SJSA1 (cell line): ENCODE measurements around the gene HRH1. TPM values are rescaled to one million over a fixed set of nuclear protein-coding genes. Genes with fewer than 3 reads are reported as not detected.
"Not testable (repeated sequence)": the region's sequence is repeated elsewhere in the genome, so short reads cannot be mapped to it uniquely, and the experiment has no call there.

Experiments used
- DNase-seq, 2 experiments: peaks; one replicate each; pipeline ENCODE4 v3.0.0-alpha.2; 2015 to 2020; ENCODE audit warnings: low spot score in 2 of 2, low read depth in 1 of 2
- H3K27ac ChIP-seq: fragments of 250-450 bp; sonication (Bioruptor Pico); 2 replicates; pipeline ENCODE4 v1.5.1; 2020; ENCODE audit warnings: mild to moderate bottlenecking, moderate library complexity
- H3K27me3 ChIP-seq: fragments of 250-450 bp; sonication (Bioruptor Pico); replicated peaks from 2 replicates; pipeline ENCODE4 v1.5.1; 2020; ENCODE audit warnings: mild to moderate bottlenecking, moderate library complexity
- H3K36me3 ChIP-seq: fragments of 250-450 bp; sonication (Bioruptor Pico); 2 replicates; pipeline ENCODE4 v1.5.1; 2020; ENCODE audit warnings: mild to moderate bottlenecking
- H3K4me1 ChIP-seq: fragments of 250-450 bp; sonication (Bioruptor Pico); replicated peaks from 2 replicates; pipeline ENCODE4 v1.6.1; 2021; ENCODE audit warnings: mild to moderate bottlenecking
- H3K4me3 ChIP-seq: fragments of 250-450 bp; sonication (Bioruptor Pico); 2 replicates; pipeline ENCODE4 v1.5.1; 2020; ENCODE audit warnings: mild to moderate bottlenecking
- H3K9me3 ChIP-seq: fragments of 250-450 bp; sonication (Bioruptor Pico); replicated peaks from 2 replicates; pipeline ENCODE4 v1.5.1; 2020; ENCODE audit warnings: mild to moderate bottlenecking
- total RNA-seq: library from RNA; depleted of rRNA; stranded (reverse); fragments of >200 nt; shearing (Covaris generic); gene quantifications from 2 replicates; pipeline ENCODE4 v1.2.3, GENCODE V29; 2014

The HRH1 gene
- total RNA-seq, 1 experiment from 2014 or later: 21.9 TPM

DNA sequence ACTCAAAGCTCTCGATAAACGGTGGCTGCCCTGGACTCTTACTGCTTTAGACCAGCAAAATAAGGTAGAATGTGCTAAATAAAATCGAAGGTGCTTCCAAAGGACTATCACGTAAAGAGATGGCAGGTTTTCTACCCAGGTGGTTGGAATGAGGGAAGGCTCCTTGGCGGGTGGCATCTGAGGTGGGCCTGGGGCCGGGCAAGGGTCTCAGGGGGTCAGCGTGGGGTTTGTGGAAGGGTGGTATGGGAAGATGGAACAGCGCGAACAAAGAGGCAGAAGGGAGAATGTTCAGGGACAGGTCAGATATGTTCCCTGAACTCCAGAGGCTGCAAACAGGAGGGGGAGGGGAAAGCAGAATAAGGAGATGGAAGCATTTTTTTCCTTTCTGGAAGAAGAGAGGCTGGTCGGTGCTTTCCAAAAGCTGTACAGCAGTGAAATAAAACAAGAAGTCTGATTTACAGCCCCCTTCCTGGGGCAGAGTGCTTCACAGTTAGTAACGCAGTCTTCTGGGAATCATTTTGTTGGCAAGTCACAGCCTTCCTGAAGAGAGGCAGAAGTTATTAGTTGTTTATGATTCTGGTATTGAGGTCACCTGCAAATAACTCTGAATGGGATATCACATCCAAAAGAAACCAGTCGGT is 59.6 kb downstream of the HRH1 start:
- H3K4me3 ChIP-seq: no peak overlapping the region
- no peaks in the 10 kb centered on the region for H3K9me3 ChIP-seq
- peaks cover 26% of the 10 kb centered on the region for H3K4me1 ChIP-seq
- no peak for DNase-seq
- H3K27ac ChIP-seq: no peak overlapping the region
- H3K36me3 ChIP-seq: peaks cover 36% of the 10 kb centered on the region
- H3K27me3 ChIP-seq: no peaks in the 10 kb centered on the region

GRCh38 chr3:11214451-11214978 is 60.2 kb downstream of the HRH1 start:
- Histone ChIP-seq H3K4me1 (peaks cover 28% of the 10 kb centered on the region), H3K27ac (no peak overlapping the region)

GRCh38 chr3:11217370-11217769 is 63.1 kb downstream of the HRH1 start:
- H3K27me3 ChIP-seq, DNase-seq, H3K27ac ChIP-seq, H3K4me3 ChIP-seq, H3K9me3 ChIP-seq: not testable (repeated sequence)
- peaks cover 11% of the 10 kb centered on the region for H3K4me1 ChIP-seq
- H3K36me3 ChIP-seq: peaks cover 22% of the 10 kb centered on the region

More at GRCh38 chr3:11214451-11214978, 60.2 kb downstream of the HRH1 start:
- Histone ChIP-seq H3K9me3 (no peaks in the 10 kb centered on the region), H3K4me3 (no peak overlapping the region), H3K36me3 (peaks cover 31% of the 10 kb centered on the region), H3K27me3 (no peaks in the 10 kb centered on the region)
- no peak for DNase-seq

DNA sequence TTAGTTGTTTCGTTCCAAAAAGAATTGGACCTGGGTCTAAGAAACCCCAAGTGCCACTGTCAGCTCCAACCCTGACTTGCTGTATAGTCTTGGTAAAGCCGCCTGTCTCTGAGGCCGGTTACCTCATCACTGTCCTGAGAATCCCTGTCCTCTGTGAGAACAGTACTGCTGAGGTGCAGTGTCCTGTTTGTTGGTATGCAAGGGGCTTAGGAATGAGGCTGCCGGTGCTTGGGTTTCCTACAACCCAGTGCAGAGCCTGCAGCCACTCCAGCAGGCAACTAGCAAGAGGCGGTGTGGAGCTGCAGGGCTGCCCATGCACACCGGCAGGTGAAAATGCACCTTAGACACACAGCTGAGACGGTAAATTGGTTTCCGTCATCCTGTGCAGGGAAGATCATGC is 65.9 kb downstream of the HRH1 start:
- peaks cover 19% of the 10 kb centered on the region for H3K4me1 ChIP-seq
- H3K4me3 ChIP-seq: no peak overlapping the region
- no peak overlapping the region for H3K27ac ChIP-seq
- H3K36me3 ChIP-seq: peaks cover 21% of the 10 kb centered on the region; the same call in 1 of the 2 replicates
- H3K9me3 ChIP-seq: no peaks in the 10 kb centered on the region; the same call in 1 of the 2 replicates
- H3K27me3 ChIP-seq: no peaks in the 10 kb centered on the region
- no peak for DNase-seq

- H3K27ac ChIP-seq: no peak overlapping the region
- peaks cover 17% of the 10 kb centered on the region; the same call in 1 of the 2 replicates for H3K36me3 ChIP-seq
- peaks cover 34% of the 10 kb centered on the region for H3K4me1 ChIP-seq
- no peak for DNase-seq
- no peaks in the 10 kb centered on the region for H3K27me3 ChIP-seq
- H3K4me3 ChIP-seq: no peak overlapping the region
- no peaks in the 10 kb centered on the region; the same call in 1 of the 2 replicates for H3K9me3 ChIP-seq
These were observed 67.6 kb downstream of the HRH1 start for GRCh38 chr3:11221818-11222415.

- Histone ChIP-seq H3K27ac (no peak overlapping the region), H3K9me3 (no peaks in the 10 kb centered on the region; the same call in 1 of the 2 replicates), H3K36me3 (peaks cover 33% of the 10 kb centered on the region), H3K27me3 (no peaks in the 10 kb centered on the region), H3K4me3 (no peak overlapping the region), H3K4me1 (peaks cover 33% of the 10 kb centered on the region)
- DNase-seq: no peak
These were observed 69.7 kb downstream of the HRH1 start for GRCh38 chr3:11224010-11224409.

DNA sequence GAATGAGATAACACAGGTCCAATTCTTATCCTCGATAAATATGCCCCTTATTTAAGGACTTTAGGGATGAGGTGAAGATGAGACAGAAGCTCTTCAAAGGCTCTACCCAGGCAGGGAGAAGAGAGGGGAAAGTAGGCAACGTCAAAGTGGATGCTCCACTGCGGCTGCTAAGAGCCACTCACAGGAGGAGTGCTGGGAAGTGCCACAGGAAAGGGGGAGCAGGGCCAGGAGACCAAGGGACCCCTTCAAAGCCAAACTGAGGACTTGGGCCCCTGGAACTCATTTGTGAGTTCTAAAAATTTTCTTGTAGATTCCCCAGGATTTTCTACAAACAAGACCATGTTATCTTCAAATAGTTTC is 70.6 kb downstream of the HRH1 start:
- Histone ChIP-seq H3K9me3 (no peaks in the 10 kb centered on the region; the same call in 1 of the 2 replicates), H3K36me3 (peaks cover 35% of the 10 kb centered on the region), H3K4me3 (peak overlapping the region; percentile 46), H3K27ac (peak overlapping the region; percentile 96), H3K27me3 (no peaks in the 10 kb centered on the region), H3K4me1 (peaks cover 31% of the 10 kb centered on the region)
- no peak for DNase-seq

GRCh38 chr3:11226042-11226370 is 71.7 kb downstream of the HRH1 start:
- H3K27ac ChIP-seq: peak overlapping the region; percentile 96
- H3K4me3 ChIP-seq: peak overlapping the region; percentile 46
- peaks cover 35% of the 10 kb centered on the region for H3K36me3 ChIP-seq
- no peaks in the 10 kb centered on the region for H3K27me3 ChIP-seq
- H3K9me3 ChIP-seq: no peaks in the 10 kb centered on the region; the same call in 1 of the 2 replicates
- DNase-seq: no peak
- peaks cover 31% of the 10 kb centered on the region for H3K4me1 ChIP-seq

DNA sequence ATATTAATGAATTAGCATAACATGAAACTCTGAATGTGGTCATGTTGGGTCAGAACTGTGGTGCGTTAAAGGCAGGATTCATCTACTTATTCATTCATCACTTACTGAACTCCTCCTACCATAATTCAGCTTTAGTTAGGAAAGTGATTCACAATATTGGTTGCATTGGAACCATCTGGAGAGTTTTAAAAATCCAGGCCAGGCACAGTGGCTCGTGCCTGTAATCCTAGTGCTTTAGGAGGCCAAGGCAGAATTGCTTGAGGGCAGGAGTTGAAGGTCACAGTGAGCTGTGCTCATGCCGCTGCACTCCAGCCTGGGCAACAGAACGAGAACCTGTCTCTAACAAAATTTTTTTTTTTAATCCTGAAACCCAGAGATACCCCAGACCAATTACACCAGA is 73.7 kb downstream of the HRH1 start:
- no peak overlapping the region for H3K4me3 ChIP-seq
- peaks cover 36% of the 10 kb centered on the region for H3K36me3 ChIP-seq
- H3K27ac ChIP-seq: no peak overlapping the region
- no peak for DNase-seq
- H3K9me3 ChIP-seq: no peaks in the 10 kb centered on the region; the same call in 1 of the 2 replicates
- no peaks in the 10 kb centered on the region for H3K27me3 ChIP-seq
- H3K4me1 ChIP-seq: peaks cover 31% of the 10 kb centered on the region

GRCh38 chr3:11230125-11230524 is 75.8 kb downstream of the HRH1 start:
- Histone ChIP-seq H3K4me3 (no peak overlapping the region), H3K27ac (no peak overlapping the region), H3K4me1 (peaks cover 16% of the 10 kb centered on the region), H3K36me3 (peaks cover 31% of the 10 kb centered on the region), H3K9me3 (no peaks in the 10 kb centered on the region; the same call in 1 of the 2 replicates), H3K27me3 (no peaks in the 10 kb centered on the region)
- no peak for DNase-seq

DNA sequence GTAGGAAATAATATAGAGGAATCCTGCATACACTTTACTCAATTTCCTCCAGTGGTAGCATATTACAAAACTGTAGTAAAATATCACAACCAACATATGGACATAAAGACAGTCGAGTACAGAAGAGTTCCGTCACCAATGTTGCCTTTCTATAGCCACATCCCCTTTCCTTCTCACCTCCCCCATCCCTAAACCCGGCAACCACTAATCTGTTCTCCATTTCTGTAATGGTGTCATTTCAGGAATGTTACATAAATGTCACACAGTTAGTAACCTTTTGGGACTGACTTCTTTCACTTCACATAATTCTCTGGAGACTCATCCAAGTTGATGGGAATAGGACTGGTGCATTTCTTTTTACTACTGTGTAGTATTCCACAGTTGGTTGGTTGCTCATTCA is 76.5 kb downstream of the HRH1 start:
- no peak for DNase-seq
- H3K36me3 ChIP-seq: peaks cover 35% of the 10 kb centered on the region
- no peaks in the 10 kb centered on the region for H3K27me3 ChIP-seq
- H3K4me3 ChIP-seq: no peak overlapping the region
- H3K9me3 ChIP-seq: no peaks in the 10 kb centered on the region
- H3K4me1 ChIP-seq: peaks cover 14% of the 10 kb centered on the region
- no peak overlapping the region for H3K27ac ChIP-seq

DNA sequence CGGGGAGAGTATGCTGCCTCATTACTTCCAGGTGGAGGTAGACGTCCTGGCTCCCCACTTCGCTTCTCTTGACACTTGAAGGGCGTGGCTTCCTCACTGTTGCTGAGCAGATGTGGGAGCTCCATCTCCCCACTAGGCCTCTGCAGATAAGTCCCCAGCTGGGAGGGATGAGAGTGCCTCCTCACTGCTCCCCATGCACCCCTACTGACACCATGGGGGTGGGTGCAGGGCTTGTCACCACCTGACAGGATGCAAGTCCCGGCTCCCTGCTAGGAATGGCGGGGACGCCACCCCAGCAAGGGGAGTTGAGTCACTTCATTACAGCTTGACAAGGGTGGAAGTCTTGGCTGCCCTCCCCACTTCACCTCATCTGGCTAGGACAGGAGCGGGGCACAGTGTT is 81.1 kb downstream of the HRH1 start:
- H3K4me3 ChIP-seq: no peak overlapping the region
- no peak for DNase-seq
- no peak overlapping the region for H3K27ac ChIP-seq
- no peaks in the 10 kb centered on the region for H3K27me3 ChIP-seq
- H3K9me3 ChIP-seq: no peaks in the 10 kb centered on the region
- peaks cover 20% of the 10 kb centered on the region for H3K36me3 ChIP-seq
- peaks cover 34% of the 10 kb centered on the region for H3K4me1 ChIP-seq

GRCh38 chr3:11236588-11237461 is 82.5 kb downstream of the HRH1 start:
- peaks cover 20% of the 10 kb centered on the region for H3K36me3 ChIP-seq
- no peaks in the 10 kb centered on the region for H3K27me3 ChIP-seq
- no peak overlapping the region for H3K4me3 ChIP-seq
- peak overlapping the region; percentile 92 for H3K27ac ChIP-seq
- no peaks in the 10 kb centered on the region for H3K9me3 ChIP-seq
- peaks cover 34% of the 10 kb centered on the region for H3K4me1 ChIP-seq
- DNase-seq: peak; percentile 64 to 92

DNA sequence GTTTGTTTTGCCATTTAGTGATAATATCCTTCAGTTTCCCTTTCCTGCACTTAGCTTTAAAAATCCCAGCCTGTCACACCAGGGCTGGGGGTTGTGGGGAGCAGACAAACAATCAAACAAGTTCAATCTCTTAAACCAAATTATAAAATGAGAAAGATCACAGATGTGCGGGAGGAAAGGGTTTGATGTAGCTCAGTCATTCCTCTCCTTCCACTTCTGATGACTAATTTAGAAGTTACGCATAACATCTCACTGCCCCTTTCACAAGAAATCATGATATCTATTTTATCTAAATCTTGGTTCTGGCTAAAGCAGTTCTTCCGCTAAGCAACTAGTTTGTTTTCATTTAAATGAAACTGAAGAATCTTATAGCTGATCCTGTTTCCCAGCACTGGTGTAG is 83.8 kb downstream of the HRH1 start:
- peaks cover 34% of the 10 kb centered on the region for H3K4me1 ChIP-seq
- H3K36me3 ChIP-seq: peaks cover 16% of the 10 kb centered on the region; the same call in 1 of the 2 replicates
- H3K27me3 ChIP-seq: no peaks in the 10 kb centered on the region
- H3K9me3 ChIP-seq: no peaks in the 10 kb centered on the region
- DNase-seq: peak; percentile 46 to 86
- peak overlapping the region; percentile 92 for H3K27ac ChIP-seq
- no peak overlapping the region for H3K4me3 ChIP-seq
